NT2/D1 (cell line): ENCODE results near the gene KANSL3.
"Not testable (repeated sequence)": the region's sequence is repeated elsewhere in the genome, so short reads cannot be mapped to it uniquely, and the experiment has no call there.

Experiments
- DNase-seq: peaks from one replicate; pipeline ENCODE4 v3.0.0-alpha.2; 2011; ENCODE audit warnings: low read depth, low spot score
- H3K27me3 ChIP-seq: 2 replicates; pipeline ENCODE4 v1.6.0; 2011; ENCODE audit warnings: mild to moderate bottlenecking; ENCODE audit not compliant: insufficient read length, insufficient read depth
- H3K36me3 ChIP-seq: 2 replicates; pipeline ENCODE4 v1.6.1; 2011; ENCODE audit warnings: mild to moderate bottlenecking, low read length, mixed read lengths; ENCODE audit not compliant: insufficient read depth, insufficient read length
- H3K4me1 ChIP-seq: 2 replicates; pipeline ENCODE4 v1.5.1; 2011; ENCODE audit not compliant: insufficient read depth, insufficient read length
- H3K4me3 ChIP-seq: 2 replicates; pipeline ENCODE4 v1.5.1; 2011; ENCODE audit warnings: low read depth; ENCODE audit not compliant: insufficient read length
- H3K9ac ChIP-seq: 2 replicates; pipeline ENCODE4 v1.6.0; 2011; ENCODE audit warnings: low read depth; ENCODE audit not compliant: insufficient read length
- H3K9me3 ChIP-seq: 2 replicates; pipeline ENCODE4 v1.5.1; 2011; ENCODE audit warnings: mild to moderate bottlenecking, low read length; ENCODE audit not compliant: insufficient read depth
- SUZ12 ChIP-seq: IDR thresholded peaks from 2 replicates; pipeline ENCODE4 v1.6.1; 2011; ENCODE audit not compliant: insufficient read length, insufficient read depth; ENCODE audit errors: extremely low read depth
- YY1 ChIP-seq: IDR thresholded peaks from 2 replicates; pipeline ENCODE4 v1.6.1; 2011; ENCODE audit not compliant: insufficient read length, insufficient read depth
- ZNF274 ChIP-seq: IDR thresholded peaks from 2 replicates; pipeline ENCODE4 v1.6.1; 2011; ENCODE audit warnings: mild to moderate bottlenecking, low read depth, low read length

Gene KANSL3

GRCh38 chr2:96574364-96574763 lies 63.7 kb downstream of the KANSL3 start:
- H3K9me3 ChIP-seq: no peaks in the 10 kb centered on the region
- H3K36me3 ChIP-seq: no peaks in the 10 kb centered on the region
- DNase-seq: no peak
- no peaks in the 10 kb centered on the region for H3K4me1 ChIP-seq
- TF ChIP-seq SUZ12 (no peak), ZNF274 (no peak), YY1 (no peak)
- H3K9ac ChIP-seq: no peak overlapping the region
- no peaks in the 10 kb centered on the region for H3K27me3 ChIP-seq
- H3K4me3 ChIP-seq: no peak overlapping the region

- H3K4me1 ChIP-seq: peaks cover 8% of the 10 kb centered on the region
- TF ChIP-seq ZNF274 (no peak), YY1 (no peak), SUZ12 (no peak)
- H3K9ac ChIP-seq: no peak overlapping the region
- no peak overlapping the region for H3K4me3 ChIP-seq
- no peaks in the 10 kb centered on the region for H3K9me3 ChIP-seq
- H3K27me3 ChIP-seq: no peaks in the 10 kb centered on the region
- DNase-seq: no peak
- H3K36me3 ChIP-seq: no peaks in the 10 kb centered on the region
Observed at GRCh38 chr2:96568094-96568493, 70.0 kb downstream of the KANSL3 start.

- Histone ChIP-seq H3K4me3 (no peak overlapping the region), H3K4me1 (peaks cover 8% of the 10 kb centered on the region), H3K9ac (no peak overlapping the region), H3K27me3 (no peaks in the 10 kb centered on the region), H3K36me3 (no peaks in the 10 kb centered on the region), H3K9me3 (no peaks in the 10 kb centered on the region)
- no peak for TF ChIP-seq ZNF274
- TF ChIP-seq SUZ12: no peak
- TF ChIP-seq YY1: no peak
- DNase-seq: peak; percentile 88
Observed at GRCh38 chr2:96565111-96565510, 73.0 kb downstream of the KANSL3 start.

GRCh38 chr2:96564563-96564962 lies 73.5 kb downstream of the KANSL3 start:
- H3K9me3 ChIP-seq: no peaks in the 10 kb centered on the region
- H3K4me1 ChIP-seq: peaks cover 8% of the 10 kb centered on the region
- no peak for DNase-seq
- no peak for TF ChIP-seq SUZ12
- no peak for TF ChIP-seq YY1
- TF ChIP-seq ZNF274: no peak
- no peaks in the 10 kb centered on the region for H3K36me3 ChIP-seq
- no peaks in the 10 kb centered on the region for H3K27me3 ChIP-seq
- no peak overlapping the region for H3K9ac ChIP-seq
- no peak overlapping the region for H3K4me3 ChIP-seq

- Histone ChIP-seq H3K27me3 (no peaks in the 10 kb centered on the region), H3K4me1 (peaks cover 8% of the 10 kb centered on the region), H3K36me3 (no peaks in the 10 kb centered on the region), H3K9ac (no peak overlapping the region), H3K4me3 (no peak overlapping the region), H3K9me3 (no peaks in the 10 kb centered on the region)
- DNase-seq: no peak
- no peak for TF ChIP-seq YY1
Observed at GRCh38 chr2:96564026-96564425, 74.1 kb downstream of the KANSL3 start.

GRCh38 chr2:96558485-96558884 lies 79.6 kb downstream of the KANSL3 start:
- Histone ChIP-seq H3K9me3 (peaks cover 4% of the 10 kb centered on the region; the same call in 1 of the 2 replicates), H3K27me3 (no peaks in the 10 kb centered on the region), H3K9ac (no peak overlapping the region), H3K4me1 (peaks cover 19% of the 10 kb centered on the region), H3K36me3 (no peaks in the 10 kb centered on the region), H3K4me3 (no peak overlapping the region)
- no peak for TF ChIP-seq SUZ12
- TF ChIP-seq ZNF274: no peak
- TF ChIP-seq YY1: no peak
- DNase-seq: no peak

GRCh38 chr2:96558061-96558460 lies 80.1 kb downstream of the KANSL3 start:
- no peak for TF ChIP-seq YY1
- no peak for TF ChIP-seq ZNF274
- no peak for TF ChIP-seq SUZ12
- H3K9me3 ChIP-seq: peaks cover 4% of the 10 kb centered on the region; the same call in 1 of the 2 replicates
- peaks cover 3% of the 10 kb centered on the region for H3K36me3 ChIP-seq
- no peaks in the 10 kb centered on the region for H3K27me3 ChIP-seq
- peaks cover 20% of the 10 kb centered on the region for H3K4me1 ChIP-seq
- no peak overlapping the region for H3K9ac ChIP-seq
- no peak for DNase-seq
- no peak overlapping the region for H3K4me3 ChIP-seq

GRCh38 chr2:96557421-96557820 lies 80.7 kb downstream of the KANSL3 start:
- peaks cover 20% of the 10 kb centered on the region for H3K4me1 ChIP-seq
- not testable (repeated sequence) for H3K9me3 ChIP-seq, H3K9ac ChIP-seq, DNase-seq, H3K36me3 ChIP-seq, H3K27me3 ChIP-seq, H3K4me3 ChIP-seq
